HL-60 (cell line): ENCODE results near the gene LDB2.

ENCODE experiments used
- DNase-seq, 2 experiments: peaks; one replicate each; pipeline ENCODE4 v3.0.0-alpha.2; 2010 to 2020; ENCODE audit warnings: low read depth in 1 of 2, low spot score in 1 of 2
- H3K27ac ChIP-seq: fragments of 250-450 bp; sonication (Bioruptor Pico); replicated peaks from 2 replicates; pipeline ENCODE4 v1.5.1; 2020; ENCODE audit warnings: mild to moderate bottlenecking, moderate library complexity
- H3K27me3 ChIP-seq: fragments of 250-450 bp; sonication (Bioruptor Pico); 2 replicates; pipeline ENCODE4 v1.5.1; 2021; ENCODE audit warnings: mild to moderate bottlenecking, moderate library complexity; ENCODE audit not compliant: insufficient read depth, poor library complexity, severe bottlenecking
- H3K4me3 ChIP-seq: replicated peaks from 2 replicates; pipeline ENCODE4 v1.5.1; 2011; ENCODE audit warnings: mild to moderate bottlenecking, control low read depth, low read length; ENCODE audit not compliant: insufficient read depth
- GABPA ChIP-seq: IDR thresholded peaks from 2 replicates; pipeline ENCODE4 v1.6.1; 2012; ENCODE audit warnings: low read depth
- POLR2AphosphoS5 ChIP-seq: IDR thresholded peaks from 2 replicates; pipeline ENCODE4 v1.6.1; 2012; ENCODE audit warnings: low read depth
- SPI1 ChIP-seq: IDR thresholded peaks from 2 replicates; pipeline ENCODE4 v1.6.1; 2012; ENCODE audit warnings: low read depth, mild to moderate bottlenecking, borderline replicate concordance
- TF ChIP-seq, protein P1 (sequence below): IDR thresholded peaks from 2 replicates; pipeline ENCODE4 v1.6.1; 2012; ENCODE audit warnings: low read depth; ENCODE audit not compliant: insufficient replicate concordance
- TF ChIP-seq, protein P2 (sequence below): IDR thresholded peaks from one replicate; pipeline ENCODE4 v1.5.1; 2011; ENCODE audit warnings: low read length, control low read depth, inconsistent platforms; ENCODE audit not compliant: insufficient read depth

LDB2 gene

DNA sequence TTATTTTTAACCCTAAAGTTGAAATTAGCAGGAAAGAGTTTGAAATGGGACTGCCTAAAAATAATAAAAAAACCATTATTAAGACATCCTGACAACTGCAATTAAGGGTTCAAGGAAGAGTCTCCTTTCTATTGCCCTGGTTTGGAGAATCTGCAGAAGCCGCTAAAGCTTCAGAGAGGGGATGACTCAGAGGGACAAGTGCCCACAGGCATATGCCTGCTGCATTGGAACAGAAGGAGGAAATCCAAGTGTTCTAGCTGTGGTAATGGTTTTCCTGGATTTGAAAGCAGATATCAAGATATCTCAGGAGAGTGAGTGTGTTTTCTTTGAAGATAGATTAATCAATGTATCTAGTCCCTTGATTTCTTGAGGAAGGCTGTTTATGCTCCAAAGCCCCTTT, 437.1 kb downstream of the LDB2 start:
- TF ChIP-seq GABPA, result no peak
- TF ChIP-seq, protein P1, sequence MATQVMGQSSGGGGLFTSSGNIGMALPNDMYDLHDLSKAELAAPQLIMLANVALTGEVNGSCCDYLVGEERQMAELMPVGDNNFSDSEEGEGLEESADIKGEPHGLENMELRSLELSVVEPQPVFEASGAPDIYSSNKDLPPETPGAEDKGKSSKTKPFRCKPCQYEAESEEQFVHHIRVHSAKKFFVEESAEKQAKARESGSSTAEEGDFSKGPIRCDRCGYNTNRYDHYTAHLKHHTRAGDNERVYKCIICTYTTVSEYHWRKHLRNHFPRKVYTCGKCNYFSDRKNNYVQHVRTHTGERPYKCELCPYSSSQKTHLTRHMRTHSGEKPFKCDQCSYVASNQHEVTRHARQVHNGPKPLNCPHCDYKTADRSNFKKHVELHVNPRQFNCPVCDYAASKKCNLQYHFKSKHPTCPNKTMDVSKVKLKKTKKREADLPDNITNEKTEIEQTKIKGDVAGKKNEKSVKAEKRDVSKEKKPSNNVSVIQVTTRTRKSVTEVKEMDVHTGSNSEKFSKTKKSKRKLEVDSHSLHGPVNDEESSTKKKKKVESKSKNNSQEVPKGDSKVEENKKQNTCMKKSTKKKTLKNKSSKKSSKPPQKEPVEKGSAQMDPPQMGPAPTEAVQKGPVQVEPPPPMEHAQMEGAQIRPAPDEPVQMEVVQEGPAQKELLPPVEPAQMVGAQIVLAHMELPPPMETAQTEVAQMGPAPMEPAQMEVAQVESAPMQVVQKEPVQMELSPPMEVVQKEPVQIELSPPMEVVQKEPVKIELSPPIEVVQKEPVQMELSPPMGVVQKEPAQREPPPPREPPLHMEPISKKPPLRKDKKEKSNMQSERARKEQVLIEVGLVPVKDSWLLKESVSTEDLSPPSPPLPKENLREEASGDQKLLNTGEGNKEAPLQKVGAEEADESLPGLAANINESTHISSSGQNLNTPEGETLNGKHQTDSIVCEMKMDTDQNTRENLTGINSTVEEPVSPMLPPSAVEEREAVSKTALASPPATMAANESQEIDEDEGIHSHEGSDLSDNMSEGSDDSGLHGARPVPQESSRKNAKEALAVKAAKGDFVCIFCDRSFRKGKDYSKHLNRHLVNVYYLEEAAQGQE, result no peak
- TF ChIP-seq, protein P2, sequence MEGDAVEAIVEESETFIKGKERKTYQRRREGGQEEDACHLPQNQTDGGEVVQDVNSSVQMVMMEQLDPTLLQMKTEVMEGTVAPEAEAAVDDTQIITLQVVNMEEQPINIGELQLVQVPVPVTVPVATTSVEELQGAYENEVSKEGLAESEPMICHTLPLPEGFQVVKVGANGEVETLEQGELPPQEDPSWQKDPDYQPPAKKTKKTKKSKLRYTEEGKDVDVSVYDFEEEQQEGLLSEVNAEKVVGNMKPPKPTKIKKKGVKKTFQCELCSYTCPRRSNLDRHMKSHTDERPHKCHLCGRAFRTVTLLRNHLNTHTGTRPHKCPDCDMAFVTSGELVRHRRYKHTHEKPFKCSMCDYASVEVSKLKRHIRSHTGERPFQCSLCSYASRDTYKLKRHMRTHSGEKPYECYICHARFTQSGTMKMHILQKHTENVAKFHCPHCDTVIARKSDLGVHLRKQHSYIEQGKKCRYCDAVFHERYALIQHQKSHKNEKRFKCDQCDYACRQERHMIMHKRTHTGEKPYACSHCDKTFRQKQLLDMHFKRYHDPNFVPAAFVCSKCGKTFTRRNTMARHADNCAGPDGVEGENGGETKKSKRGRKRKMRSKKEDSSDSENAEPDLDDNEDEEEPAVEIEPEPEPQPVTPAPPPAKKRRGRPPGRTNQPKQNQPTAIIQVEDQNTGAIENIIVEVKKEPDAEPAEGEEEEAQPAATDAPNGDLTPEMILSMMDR, result no peak
- TF ChIP-seq POLR2AphosphoS5, result no peak
- no peak for TF ChIP-seq SPI1
- no peak for DNase-seq
- Histone ChIP-seq H3K27ac (no peak overlapping the region), H3K27me3 (no peaks in the 10 kb centered on the region), H3K4me3 (no peak overlapping the region)

DNA sequence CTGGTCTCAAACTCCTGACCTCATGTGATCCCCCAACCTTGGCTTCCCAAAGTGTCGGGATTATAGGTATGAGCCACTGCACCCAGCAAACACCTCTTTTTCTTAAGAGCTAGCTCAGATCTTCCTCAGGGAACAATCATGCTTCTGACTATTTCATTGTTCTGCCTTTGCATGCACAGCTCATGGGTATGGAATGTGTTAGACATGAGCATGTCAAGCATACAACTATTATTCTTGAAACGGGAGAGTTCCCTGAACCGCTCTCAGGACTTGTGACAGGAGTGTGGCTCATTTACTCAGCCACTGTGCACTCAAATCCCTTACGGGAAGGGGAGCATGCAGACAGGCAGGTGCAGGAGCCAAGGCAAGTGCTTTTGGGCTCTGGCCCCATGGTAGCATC, 440.5 kb downstream of the LDB2 start:
- TF ChIP-seq GABPA (no peak), SPI1 (no peak), POLR2AphosphoS5 (no peak)
- TF ChIP-seq, protein P2, result no peak
- TF ChIP-seq, protein P1, result no peak
- Histone ChIP-seq H3K4me3 (no peak overlapping the region), H3K27me3 (no peaks in the 10 kb centered on the region), H3K27ac (no peak overlapping the region)
- DNase-seq, result no peak
